Hematopoietic multipotent progenitor cell treated with erythropoietin and hydrocortisone succinate and interleukin-3 and kit ligand, for 6 days (in vitro differentiated cells): Measurements from ENCODE around the gene RAB20.
A peak's percentile ranks its signal among the peaks of the same experiment; 100 is the strongest.
"Not testable (repeated sequence)": the region's sequence is repeated elsewhere in the genome, so short reads cannot be mapped to it uniquely, and the experiment has no call there.

Experiments
- DNase-seq: peaks from one replicate; pipeline ENCODE4 v3.0.0-alpha.2; 2015

RAB20 gene

DNA sequence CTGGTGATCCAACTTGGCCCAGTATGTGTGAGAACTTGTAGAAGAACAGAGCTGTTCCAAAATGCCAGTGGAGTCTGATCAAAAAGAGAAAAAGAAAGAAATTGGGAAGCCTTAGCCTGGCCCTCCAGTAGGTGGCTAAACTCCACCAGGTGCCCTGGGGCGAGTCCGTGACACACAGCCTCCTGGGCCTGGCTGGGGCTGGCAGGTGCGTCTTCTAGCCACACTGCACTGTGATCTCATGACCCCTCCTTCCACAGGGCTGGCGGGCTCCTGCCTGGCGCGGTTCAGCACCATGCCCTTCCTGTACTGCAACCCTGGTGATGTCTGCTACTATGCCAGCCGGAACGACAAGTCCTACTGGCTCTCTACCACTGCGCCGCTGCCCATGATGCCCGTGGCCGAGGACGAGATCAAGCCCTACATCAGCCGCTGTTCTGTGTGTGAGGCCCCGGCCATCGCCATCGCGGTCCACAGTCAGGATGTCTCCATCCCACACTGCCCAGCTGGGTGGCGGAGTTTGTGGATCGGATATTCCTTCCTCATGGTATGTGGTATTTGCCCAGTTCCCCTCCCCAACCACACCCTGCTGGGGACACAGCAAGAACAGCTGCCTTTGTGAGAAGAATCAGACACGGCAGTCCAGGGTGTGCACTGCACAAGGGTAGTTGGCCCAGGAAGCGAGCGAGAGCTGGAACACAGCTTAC, 53.7 kb downstream of the RAB20 start:
- DNase-seq = peak; percentile 16

DNA sequence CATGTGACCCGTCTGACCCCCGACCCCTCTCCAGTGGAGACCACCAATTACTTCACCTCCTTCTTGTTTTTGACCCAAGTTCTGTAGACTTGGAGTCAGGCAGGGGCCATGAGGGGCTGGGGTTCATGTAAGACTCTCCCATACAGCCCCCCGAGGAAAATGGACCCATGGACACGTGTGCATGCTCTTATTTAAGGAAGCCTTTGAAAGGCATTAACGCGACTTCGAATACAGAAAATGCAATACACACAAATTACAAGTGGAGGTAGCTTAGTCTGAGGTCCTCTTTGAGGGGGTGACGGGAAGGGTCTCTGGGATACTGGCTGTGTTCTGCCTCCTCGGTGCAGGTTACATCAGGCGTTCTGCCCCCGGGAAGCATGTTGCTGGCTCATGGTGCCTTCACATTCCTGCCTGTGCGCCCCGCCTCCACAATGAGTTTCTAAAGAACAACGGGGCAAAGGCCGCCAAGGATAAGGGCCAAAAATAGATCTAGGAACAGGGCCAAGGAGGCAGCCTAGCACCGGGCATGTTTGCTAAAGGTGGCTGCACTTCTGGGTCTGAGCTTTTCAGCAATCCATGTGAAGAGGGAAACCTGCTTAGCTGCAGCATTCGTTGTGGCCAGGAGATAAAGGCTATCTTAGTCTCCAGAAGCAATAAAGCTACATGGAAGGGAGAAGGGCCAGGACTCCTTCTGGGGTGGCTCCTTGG, 54.5 kb downstream of the RAB20 start:
- DNase-seq = peak; percentile 77

DNA sequence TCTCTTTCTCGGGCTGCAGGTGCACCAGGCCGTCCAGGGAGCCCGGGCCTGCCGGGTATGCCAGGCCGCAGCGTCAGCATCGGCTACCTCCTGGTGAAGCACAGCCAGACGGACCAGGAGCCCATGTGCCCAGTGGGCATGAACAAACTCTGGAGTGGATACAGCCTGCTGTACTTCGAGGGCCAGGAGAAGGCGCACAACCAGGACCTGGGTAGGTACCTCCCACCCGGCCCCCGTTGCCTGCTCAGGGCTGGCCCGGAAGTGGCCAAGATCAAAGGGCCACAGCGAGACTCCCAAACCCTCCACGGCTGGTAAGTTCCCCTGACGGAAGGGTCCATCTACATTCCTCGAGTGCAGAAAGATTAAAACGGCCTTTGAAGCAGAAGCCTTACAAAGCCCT, 55.1 kb downstream of the RAB20 start:
- DNase-seq = no peak

- DNase-seq = no peak
These were observed 55.9 kb downstream of the RAB20 start for GRCh38 chr13:110505594-110505993.

GRCh38 chr13:110503979-110504499, 57.5 kb downstream of the RAB20 start:
- DNase-seq = no peak

GRCh38 chr13:110503037-110503901, 58.3 kb downstream of the RAB20 start:
- no peak for DNase-seq

GRCh38 chr13:110501188-110501587, 60.3 kb downstream of the RAB20 start:
- no peak for DNase-seq

- DNase-seq = no peak
These were observed 61.2 kb downstream of the RAB20 start for GRCh38 chr13:110500341-110500740.

GRCh38 chr13:110499621-110500281, 61.8 kb downstream of the RAB20 start:
- no peak for DNase-seq

GRCh38 chr13:110498765-110499164, 62.8 kb downstream of the RAB20 start:
- no peak for DNase-seq

DNA sequence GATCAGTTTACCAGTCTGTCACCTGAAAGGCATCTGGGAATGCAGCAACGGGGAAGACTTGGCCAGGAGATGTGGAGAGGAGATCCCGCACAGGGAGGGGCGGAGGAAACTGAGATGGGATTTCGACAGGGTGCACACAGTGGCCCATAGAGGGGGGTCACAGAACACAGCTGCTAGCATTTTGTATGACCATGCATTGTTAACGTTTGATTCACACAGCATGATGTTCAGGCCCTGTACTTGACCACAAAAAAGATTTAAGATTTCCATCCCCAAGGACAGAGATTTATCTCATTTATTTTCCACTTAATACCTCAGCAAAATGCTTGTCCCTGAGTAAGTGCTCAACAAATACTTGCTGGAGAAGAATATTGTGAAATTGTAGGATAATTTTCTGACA, 63.2 kb downstream of the RAB20 start:
- DNase-seq = no peak

DNA sequence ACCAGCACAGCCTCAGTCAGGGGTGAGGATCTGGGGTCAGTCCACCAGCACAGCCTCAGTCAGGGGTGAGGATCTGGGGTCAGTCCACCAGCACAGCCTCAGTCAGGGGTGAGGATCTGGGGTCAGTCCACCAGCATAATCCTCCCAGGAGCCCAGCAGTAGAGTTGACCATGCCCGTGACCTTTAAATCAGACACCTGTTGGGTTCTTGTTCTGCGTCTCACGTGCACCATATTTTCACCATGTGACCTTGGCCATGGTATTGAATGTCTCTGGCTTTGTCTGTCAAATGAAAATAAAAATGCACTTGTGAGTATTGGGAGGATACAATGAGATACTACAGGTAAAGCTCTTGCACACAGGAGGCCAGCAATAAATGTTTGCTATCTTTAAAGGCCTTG, 63.6 kb downstream of the RAB20 start:
- not testable (repeated sequence) for DNase-seq

- no peak for DNase-seq
These were observed 64.5 kb downstream of the RAB20 start for GRCh38 chr13:110497003-110497402.

GRCh38 chr13:110496281-110496680, 65.2 kb downstream of the RAB20 start:
- no peak for DNase-seq

DNA sequence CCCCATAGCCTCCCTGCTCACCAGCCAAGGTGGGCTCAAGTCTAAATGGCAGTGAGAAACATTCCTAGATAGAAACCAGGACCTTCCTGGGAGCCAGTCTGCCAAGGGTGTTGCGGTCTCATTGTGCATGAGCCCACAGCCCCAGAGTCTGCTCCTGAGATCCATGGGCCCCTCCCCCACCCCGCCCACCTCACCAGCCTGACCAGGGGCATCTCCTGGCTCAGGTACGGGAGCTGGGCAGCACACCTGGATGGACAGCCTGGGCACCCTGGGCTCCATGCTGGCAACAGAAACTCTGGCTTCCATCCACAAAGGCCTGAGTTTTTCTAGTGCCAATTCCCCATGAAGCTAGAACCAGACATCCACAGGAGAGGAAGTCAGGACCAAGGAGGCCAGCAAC, 65.6 kb downstream of the RAB20 start:
- DNase-seq = no peak

- no peak for DNase-seq
These were observed 66.1 kb downstream of the RAB20 start for GRCh38 chr13:110495376-110495775.

DNA sequence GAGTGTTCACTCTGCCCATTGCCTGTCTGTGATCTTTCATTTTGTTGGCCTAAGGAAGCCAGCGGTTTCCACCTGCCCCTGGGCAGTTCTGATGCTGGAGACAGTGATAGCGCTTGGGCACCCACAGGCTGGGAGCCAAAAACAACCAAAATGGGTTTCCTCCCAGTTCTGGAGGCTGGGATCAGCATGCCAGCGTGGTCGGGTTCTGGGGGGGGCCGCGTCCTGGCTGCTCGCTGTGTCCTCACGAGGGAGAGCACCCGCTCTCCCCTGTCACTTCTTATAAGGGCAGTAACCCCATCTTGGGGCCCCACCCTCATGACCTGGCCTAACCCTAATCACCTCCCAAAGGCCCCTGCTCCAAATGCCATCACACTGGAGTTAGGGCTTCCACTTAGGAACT, 67.9 kb downstream of the RAB20 start:
- DNase-seq = no peak

DNA sequence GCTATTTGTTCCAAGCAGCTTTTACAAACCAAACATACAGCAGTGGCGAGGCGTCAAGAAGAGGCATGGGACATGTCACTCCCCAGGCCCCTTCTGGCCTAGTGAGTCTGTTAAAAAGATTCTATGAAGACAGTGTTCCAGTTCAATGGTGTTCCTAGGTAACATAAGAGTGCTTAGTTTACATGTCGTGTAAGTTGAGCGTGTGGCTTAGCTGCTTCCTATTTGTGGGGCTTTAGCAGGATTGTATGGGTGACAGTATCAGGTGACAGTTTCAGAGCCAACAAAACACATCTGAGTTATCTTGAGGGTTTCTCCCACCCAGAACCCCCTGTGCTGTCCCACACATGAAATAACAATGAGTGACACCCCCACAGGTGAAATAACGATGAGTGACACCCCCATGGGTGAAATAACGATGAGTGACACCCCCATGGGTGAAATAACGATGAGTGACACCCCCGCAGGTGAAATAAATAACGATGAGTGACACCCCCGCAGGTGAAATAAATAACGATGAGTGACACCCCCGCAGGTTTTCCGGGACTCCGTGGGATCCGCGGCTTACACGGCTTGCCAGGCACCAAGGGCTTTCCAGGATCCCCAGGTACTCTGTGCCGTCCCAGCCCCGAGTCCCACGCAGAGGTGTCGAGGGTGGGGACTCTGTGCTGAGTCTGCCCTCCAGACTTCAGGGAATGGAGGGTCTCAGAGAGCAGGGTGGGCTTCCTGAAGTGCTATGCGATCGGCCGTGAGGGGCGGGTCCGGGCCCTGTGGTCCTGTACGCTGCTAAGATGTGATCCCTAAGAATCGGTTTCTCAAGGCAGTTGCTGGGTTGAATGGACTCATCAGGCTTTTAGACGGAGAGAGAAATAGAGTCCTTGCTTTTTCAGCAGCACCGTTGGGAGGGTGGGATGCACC, 68.6 kb downstream of the RAB20 start:
- DNase-seq = no peak

DNA sequence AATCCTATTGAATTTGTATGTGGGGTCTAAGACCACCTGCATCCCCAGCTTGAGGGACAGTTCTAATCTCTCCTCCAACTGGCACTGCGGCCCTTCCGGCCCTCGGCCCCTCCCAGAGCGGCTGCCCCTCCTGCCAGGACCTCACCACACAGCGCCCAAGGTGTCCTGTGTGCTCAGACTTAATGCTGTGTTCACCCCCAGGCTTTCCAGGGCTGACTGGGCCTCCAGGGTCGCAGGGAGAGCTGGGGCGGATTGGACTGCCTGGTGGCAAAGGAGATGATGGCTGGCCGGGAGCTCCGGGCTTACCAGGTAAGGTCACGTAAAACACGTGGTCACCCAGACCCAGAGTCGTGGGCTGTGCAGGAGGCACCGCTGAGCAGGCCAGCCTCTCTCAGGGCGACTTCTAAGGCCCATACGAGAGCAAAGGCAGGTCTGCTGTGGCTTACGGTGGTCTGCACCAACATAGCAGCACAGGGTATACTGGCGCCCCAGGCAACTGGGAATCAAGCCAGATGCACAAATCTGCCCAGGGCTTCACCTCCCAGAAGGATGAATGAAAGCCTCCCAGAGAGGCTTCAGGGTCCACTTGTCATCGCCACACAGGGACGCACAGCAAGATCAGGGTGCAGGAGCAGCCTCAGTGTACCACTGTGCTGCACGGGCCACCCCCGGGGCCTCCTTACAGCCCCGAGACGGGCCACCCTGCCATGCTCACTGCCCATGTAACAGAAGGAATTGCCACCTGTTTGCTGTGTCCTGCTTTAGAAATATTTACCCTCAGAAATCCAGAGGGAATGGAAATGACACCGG, 69.4 kb downstream of the RAB20 start:
- no peak for DNase-seq

DNA sequence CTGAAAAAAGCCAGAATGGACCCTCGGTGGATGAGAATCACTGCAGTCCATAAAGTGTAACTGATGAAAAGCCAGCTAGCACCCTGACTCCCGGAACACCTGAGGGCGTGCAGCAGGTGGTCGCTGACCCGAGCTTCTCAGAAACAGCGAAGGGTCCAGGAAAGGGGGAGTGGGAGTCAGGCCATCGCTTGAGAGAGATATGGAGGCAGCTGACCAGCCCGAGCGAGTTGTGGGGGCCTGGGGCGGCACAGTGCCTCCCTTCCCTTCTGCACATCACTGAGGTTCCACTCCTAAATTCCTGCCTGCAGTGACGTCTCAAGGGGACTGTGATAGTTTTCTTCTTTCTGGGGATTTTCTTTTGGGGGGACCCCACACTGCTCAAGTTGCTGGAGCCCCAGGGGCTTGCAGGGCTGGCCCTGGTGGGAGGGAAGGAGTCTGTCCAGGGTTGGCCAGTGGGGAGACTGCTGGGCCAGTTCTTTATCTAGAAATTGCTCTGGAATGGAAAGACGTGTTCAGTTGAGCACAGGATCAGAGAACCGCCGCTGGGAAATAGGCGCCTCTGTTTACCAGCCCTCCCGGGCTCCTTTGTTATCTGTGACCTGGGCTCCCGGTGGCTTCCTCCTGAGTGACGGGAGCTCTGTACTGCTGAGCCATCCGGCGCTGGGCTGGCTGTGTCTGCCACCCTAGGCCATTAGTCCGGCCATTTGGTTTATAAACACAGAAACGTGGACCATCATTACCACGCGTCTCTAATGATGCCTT, 71.3 kb downstream of the RAB20 start:
- DNase-seq = no peak
